Esophagus muscularis mucosa (tissue), 3 donors: Measurements from ENCODE around the gene ITGA2.

ENCODE experiments used
- CTCF ChIP-seq, 3 experiments: fragments of 200-600 bp in 2 of 3; fragments of 450-650 bp in 1 of 3; sonication (generic) in 2 of 3; IDR thresholded peaks; one replicate each; pipeline ENCODE4 v1.5.1; 2017 to 2019; ENCODE audit warnings: antibody characterized with exemption in 3 of 3, mild to moderate bottlenecking in 2 of 3, moderate library complexity in 1 of 3
- EP300 ChIP-seq: sonication (generic); formaldehyde crosslinking; IDR thresholded peaks from one replicate; pipeline ENCODE4 v1.6.1; 2017; ENCODE audit warnings: antibody characterized with exemption

DNA sequence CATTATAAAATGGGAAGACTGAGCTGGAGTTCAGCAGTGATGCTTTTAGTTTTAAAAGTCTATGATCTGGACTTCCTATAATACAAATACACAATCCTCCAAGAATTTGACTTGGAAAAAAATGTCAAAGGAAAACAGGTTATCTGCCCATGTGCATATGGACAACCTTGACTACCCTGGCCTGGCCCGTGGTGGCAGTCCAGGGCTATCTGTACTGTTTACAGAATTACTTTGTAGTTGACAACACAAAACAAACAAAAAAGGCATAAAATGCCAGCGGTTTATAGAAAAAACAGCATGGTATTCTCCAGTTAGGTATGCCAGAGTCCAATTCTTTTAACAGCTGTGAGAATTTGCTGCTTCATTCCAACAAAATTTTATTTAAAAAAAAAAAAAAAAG lies 103.1 kb downstream of the ITGA2 start:
- TF ChIP-seq CTCF (IDR thresholded peaks at IDR 0.05) (no peak), EP300 (no peak)
